Calu3 (cell line): Measurements from ENCODE around the gene DAPK2. TPM values are rescaled to one million over a fixed set of nuclear protein-coding genes. Genes with fewer than 3 reads are reported as not detected.

ENCODE experiments used
- BruUV-seq: library from RNA; stranded (reverse); fragments of 400-500 nt; replicated peaks from 2 replicates; lab custom pipeline; 2021; lab: Mats Ljungman, UMichigan
- CTCF ChIA-PET: fragments of 300-600 bp; sonication (Branson Sonifier 250); formaldehyde crosslinking; loops from one replicate; lab custom pipeline; 2022; ENCODE audit warnings: antibody characterized with exemption; lab: Charles Lee
- DNase-seq: peaks from one replicate; pipeline ENCODE4 v3.0.0; 2022
- H3K27ac Mint-ChIP-seq: one replicate; pipeline ENCODE4 v1.8.0; 2022; ENCODE audit warnings: mixed read lengths; ENCODE audit not compliant: unreplicated experiment
- H3K27me3 Mint-ChIP-seq: one replicate; pipeline ENCODE4 v1.8.0; 2022; ENCODE audit warnings: mixed read lengths; ENCODE audit not compliant: unreplicated experiment
- H3K36me3 Mint-ChIP-seq: one replicate; pipeline ENCODE4 v1.8.0; 2022; ENCODE audit warnings: mild to moderate bottlenecking, moderate library complexity, mixed read lengths; ENCODE audit not compliant: insufficient read depth, unreplicated experiment
- H3K4me1 Mint-ChIP-seq: one replicate; pipeline ENCODE4 v1.8.0; 2022; ENCODE audit warnings: mild to moderate bottlenecking, low read depth, mixed read lengths; ENCODE audit not compliant: unreplicated experiment
- H3K4me3 Mint-ChIP-seq: one replicate; pipeline ENCODE4 v1.8.0; 2022; ENCODE audit warnings: mild to moderate bottlenecking, low read depth, moderate library complexity, mixed read lengths; ENCODE audit not compliant: unreplicated experiment
- H3K9me3 Mint-ChIP-seq: one replicate; pipeline ENCODE4 v1.8.0; 2022; ENCODE audit warnings: low read depth, mixed read lengths; ENCODE audit not compliant: unreplicated experiment
- intact Hi-C: fragments of 100-400 bp; cut with micrococcal nuclease; formaldehyde crosslinking; loops from one replicate; pipeline ENCODE4 v1.10.0; 2022; ENCODE audit not compliant: unreplicated experiment
- total RNA-seq: library from RNA; stranded (reverse); gene quantifications from 2 replicates; pipeline ENCODE4 v1.2.3, GENCODE V29; 2022
- TF ChIP-seq, protein P1 (sequence below): fragments of 200-600 bp; IDR thresholded peaks from one replicate; pipeline ENCODE4 v1.8.0; 2022; ENCODE audit warnings: antibody characterized with exemption; ENCODE audit not compliant: unreplicated experiment

Gene DAPK2
- total RNA-seq, 1 experiment from 2014 or later = 1.1 TPM

DNA sequence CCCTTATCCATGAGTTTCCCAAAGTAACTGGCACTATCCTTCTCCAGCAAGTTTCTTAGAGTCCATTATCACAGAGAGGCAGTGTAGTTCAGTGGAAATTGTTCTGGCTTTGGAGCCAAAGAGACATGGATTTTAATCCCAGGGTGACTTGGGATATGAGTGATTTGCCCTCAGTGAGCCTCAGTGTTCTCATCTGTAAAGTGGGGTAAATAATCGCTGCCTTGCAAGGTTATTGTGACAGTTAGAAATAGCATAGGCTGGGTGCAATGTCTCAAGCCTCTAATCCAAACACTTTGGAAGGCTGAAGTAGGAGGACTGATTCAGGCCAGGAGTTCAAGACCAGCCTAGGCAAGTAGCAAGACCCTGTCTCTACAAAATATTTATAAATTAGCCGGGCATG is 30.0 kb downstream of the DAPK2 start:
- no peaks in the 10 kb centered on the region for H3K36me3 Mint-ChIP-seq
- BruUV-seq = no TSS peak
- TF ChIP-seq, protein P1, sequence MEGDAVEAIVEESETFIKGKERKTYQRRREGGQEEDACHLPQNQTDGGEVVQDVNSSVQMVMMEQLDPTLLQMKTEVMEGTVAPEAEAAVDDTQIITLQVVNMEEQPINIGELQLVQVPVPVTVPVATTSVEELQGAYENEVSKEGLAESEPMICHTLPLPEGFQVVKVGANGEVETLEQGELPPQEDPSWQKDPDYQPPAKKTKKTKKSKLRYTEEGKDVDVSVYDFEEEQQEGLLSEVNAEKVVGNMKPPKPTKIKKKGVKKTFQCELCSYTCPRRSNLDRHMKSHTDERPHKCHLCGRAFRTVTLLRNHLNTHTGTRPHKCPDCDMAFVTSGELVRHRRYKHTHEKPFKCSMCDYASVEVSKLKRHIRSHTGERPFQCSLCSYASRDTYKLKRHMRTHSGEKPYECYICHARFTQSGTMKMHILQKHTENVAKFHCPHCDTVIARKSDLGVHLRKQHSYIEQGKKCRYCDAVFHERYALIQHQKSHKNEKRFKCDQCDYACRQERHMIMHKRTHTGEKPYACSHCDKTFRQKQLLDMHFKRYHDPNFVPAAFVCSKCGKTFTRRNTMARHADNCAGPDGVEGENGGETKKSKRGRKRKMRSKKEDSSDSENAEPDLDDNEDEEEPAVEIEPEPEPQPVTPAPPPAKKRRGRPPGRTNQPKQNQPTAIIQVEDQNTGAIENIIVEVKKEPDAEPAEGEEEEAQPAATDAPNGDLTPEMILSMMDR = no peak
- no peaks in the 10 kb centered on the region for H3K9me3 Mint-ChIP-seq
- CTCF ChIA-PET = no interaction called here
- DNase-seq = no peak
- no peaks in the 10 kb centered on the region for H3K27me3 Mint-ChIP-seq
- H3K4me3 Mint-ChIP-seq = no peak overlapping the region
- H3K4me1 Mint-ChIP-seq = peaks cover 61% of the 10 kb centered on the region
- H3K27ac Mint-ChIP-seq = no peak overlapping the region
- intact Hi-C loops = no loop called here

DNA sequence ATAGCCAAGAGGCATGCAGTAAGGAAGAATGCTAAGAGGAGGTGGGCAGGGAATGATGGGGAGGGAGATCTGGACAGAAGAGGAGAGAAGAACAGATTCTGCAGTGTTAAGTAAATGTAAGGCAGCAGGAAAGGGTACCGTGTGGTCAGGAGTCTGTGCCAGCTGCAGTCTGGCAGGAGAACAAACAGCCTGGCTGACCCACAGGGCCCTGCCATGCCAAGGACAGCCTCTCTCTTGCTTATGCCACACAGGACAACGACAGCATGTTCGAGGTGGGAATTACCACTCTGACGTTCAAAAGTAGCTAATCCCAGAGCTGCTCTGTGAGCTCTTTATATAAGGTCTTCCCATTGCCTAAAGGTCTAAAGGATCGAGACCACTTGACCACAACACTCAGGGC is 31.3 kb downstream of the DAPK2 start:
- CTCF ChIA-PET = no interaction called here
- BruUV-seq = no TSS peak
- intact Hi-C loops = no loop called here
- Mint-ChIP-seq H3K9me3 (no peaks in the 10 kb centered on the region), H3K4me1 (peaks cover 70% of the 10 kb centered on the region), H3K36me3 (peaks cover 6% of the 10 kb centered on the region), H3K27ac (no peak overlapping the region), H3K27me3 (no peaks in the 10 kb centered on the region), H3K4me3 (no peak overlapping the region)
- DNase-seq = no peak
- TF ChIP-seq, protein P1 = no peak

DNA sequence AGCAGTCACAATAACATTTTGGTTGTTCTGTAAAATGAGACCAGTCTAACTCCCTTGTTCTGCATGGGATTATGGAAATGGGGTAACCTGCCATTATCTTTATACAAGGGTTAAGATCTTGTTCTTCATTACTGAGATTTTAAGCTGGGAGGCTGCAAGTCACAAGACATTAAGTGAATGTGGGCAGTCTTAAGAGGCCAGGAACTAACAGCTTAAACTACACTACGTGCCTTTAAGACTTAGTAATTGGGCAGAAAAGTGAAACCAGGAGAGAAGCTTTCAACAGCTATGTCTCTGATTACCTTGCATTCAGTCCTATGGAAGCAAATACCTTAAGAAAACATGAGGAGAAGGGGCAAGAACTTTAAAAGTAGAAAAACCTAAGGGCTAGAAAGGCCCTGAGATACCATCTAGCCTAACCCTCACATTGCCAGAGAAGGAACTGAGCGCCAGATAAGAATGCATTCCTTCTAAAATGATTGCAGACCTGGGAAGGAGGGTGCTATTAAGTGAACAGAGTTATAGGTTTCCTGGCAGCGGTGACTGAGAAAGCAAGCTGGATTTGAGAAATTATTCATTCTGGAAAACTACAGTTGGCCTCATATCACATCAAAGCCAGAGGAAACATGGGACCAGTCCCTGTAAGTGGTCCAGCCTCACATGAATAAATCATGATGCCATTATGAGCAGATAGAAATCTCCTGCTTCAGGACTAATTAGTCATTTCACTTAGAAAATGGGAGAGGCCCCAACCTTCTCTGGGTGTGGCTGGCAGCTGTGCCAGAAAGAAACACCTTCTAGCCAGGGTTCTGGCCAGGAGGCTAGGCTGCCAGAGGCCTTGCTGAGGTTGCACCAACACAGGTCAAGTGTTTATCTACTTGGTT is 32.9 kb downstream of the DAPK2 start:
- no peak overlapping the region for H3K4me3 Mint-ChIP-seq
- H3K4me1 Mint-ChIP-seq = peaks cover 73% of the 10 kb centered on the region
- peaks cover 6% of the 10 kb centered on the region for H3K36me3 Mint-ChIP-seq
- no peak for DNase-seq
- no peaks in the 10 kb centered on the region for H3K9me3 Mint-ChIP-seq
- H3K27me3 Mint-ChIP-seq = no peaks in the 10 kb centered on the region
- BruUV-seq = no TSS peak
- CTCF ChIA-PET = interaction anchor here (0.5 to 1.3 kb wide), 2 partner anchors 9 to 1093 kb away, joined by 3 to 6 read pairs; no protein-coding TSS in a partner anchor
- TF ChIP-seq, protein P1 = no peak
- intact Hi-C loops = no loop called here
- H3K27ac Mint-ChIP-seq = no peak overlapping the region

DNA sequence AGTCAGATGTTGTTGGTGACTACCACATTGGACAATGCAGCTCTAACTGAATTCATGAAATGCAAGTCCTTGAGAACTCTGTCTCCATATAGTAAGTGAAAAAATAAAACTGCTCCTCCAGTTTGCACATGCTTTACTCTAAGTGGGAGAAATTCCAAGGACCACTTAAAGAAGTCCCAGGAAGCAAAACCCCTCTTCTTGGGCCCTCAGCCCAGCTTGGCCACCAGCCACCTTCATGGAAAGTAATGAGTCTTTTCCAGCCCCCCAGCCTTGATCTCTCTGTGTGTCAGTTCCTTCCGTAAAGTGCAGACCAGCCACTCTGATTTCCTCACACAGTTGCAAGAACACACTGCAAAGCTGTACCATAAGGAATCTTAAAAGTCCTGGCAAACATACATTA is 34.5 kb downstream of the DAPK2 start:
- TF ChIP-seq, protein P1 = no peak
- DNase-seq = no peak
- Mint-ChIP-seq H3K36me3 (peaks cover 6% of the 10 kb centered on the region), H3K4me3 (no peak overlapping the region), H3K4me1 (peaks cover 65% of the 10 kb centered on the region), H3K27me3 (no peaks in the 10 kb centered on the region), H3K27ac (no peak overlapping the region), H3K9me3 (no peaks in the 10 kb centered on the region)
- intact Hi-C loops = no loop called here
- CTCF ChIA-PET = no interaction called here
- no TSS peak for BruUV-seq
